ENCODE data around the gene ADGB.

Gene ADGB

DNA sequence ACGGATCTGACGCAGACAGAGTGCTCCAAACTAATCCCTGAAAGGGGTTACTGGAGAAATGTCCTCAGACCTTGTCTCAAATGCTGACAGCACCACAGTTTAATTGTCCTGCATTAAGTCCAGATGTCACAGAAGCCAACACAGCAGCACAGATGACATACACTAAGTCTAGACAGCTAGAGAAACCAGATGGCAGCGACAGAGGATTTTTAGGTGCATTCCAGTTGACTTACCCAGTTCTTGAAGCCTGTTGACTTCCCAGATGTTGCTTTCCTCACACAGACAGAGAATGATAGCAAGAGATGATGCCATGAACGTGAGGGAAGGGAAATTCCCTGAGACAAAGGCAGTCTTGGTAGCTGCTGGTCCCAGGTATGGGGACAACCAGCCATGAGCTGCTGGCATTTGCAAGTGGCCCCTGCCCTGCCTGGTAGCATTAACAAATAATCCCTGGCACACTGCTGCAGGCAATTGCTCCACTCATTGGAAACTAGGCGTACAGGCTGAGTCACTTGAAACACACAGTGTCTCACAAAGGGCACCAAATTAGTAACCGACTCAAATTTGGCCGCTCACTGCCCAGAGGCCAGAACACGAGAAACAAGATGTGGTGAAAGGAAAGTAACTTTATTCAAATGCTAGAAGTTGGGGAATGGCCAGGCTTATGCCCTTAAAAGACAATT lies 52.2 kb downstream of the ADGB start:
- H3K4me3 ChIP-seq (ENCODE audit: low read depth, low read length) = no peak overlapping the region
- TF ChIP-seq CTCF (IDR thresholded peaks at IDR 0.05; ENCODE audit: low read depth, low read length) = no peak
- in situ Hi-C loops (cut with HindIII; ENCODE audit: low sequenced_read_pairs) = no loop called here
- no peak for DNase-seq (ENCODE audit: low read depth, low spot score)

- DNase-seq (ENCODE audit: low read depth, low spot score) = no peak
- no peak for TF ChIP-seq CTCF (IDR thresholded peaks at IDR 0.05; ENCODE audit: low read depth, low read length)
- in situ Hi-C loops (cut with HindIII; ENCODE audit: low sequenced_read_pairs) = no loop called here
- no peak overlapping the region for H3K4me3 ChIP-seq (ENCODE audit: low read depth, low read length)
These were observed 52.7 kb downstream of the ADGB start for GRCh38 chr6:146651482-146651863.

- in situ Hi-C loops (cut with HindIII; ENCODE audit: low sequenced_read_pairs) = no loop called here
- DNase-seq (ENCODE audit: low read depth, low spot score) = no peak
- H3K4me3 ChIP-seq (ENCODE audit: low read depth, low read length) = no peak overlapping the region
- TF ChIP-seq CTCF (IDR thresholded peaks at IDR 0.05; ENCODE audit: low read depth, low read length) = no peak
These were observed 58.7 kb downstream of the ADGB start for GRCh38 chr6:146657432-146657831.

- no peak for DNase-seq (ENCODE audit: low read depth, low spot score)
- no peak for TF ChIP-seq CTCF (IDR thresholded peaks at IDR 0.05; ENCODE audit: low read depth, low read length)
These were observed 66.1 kb downstream of the ADGB start for GRCh38 chr6:146664871-146665360.

GRCh38 chr6:146666909-146667308 lies 68.1 kb downstream of the ADGB start:
- no peak for DNase-seq (ENCODE audit: low read depth, low spot score)

More at GRCh38 chr6:146664871-146665360, 66.1 kb downstream of the ADGB start:
- in situ Hi-C loops (cut with HindIII; ENCODE audit: low sequenced_read_pairs) = no loop called here
- H3K4me3 ChIP-seq (ENCODE audit: low read depth, low read length) = no peak overlapping the region

DNA sequence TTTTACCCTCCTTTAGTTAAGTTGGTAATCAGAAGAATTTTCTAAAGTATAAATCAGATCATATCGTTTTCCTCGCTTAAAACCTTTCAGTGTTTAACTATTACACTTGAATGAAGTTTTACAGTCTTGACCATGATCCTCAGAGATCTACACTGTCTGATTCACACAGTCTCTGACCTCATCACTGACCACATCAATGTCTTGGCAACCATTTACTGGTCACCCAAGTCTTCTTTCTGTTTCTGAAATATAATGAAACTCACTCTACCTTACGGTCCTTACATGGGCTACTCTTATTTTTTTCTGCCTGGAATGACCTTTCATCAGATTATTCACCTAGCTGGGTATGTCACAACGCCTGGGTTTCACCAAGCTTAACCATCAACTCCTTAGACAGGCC lies 71.4 kb downstream of the ADGB start:
- in situ Hi-C loops (cut with HindIII; ENCODE audit: low sequenced_read_pairs) = no loop called here
- DNase-seq (ENCODE audit: low read depth, low spot score) = peak; percentile 53

More at GRCh38 chr6:146666909-146667308, 68.1 kb downstream of the ADGB start:
- no peak for TF ChIP-seq CTCF (IDR thresholded peaks at IDR 0.05; ENCODE audit: low read depth, low read length)
- H3K4me3 ChIP-seq (ENCODE audit: low read depth, low read length) = no peak overlapping the region
- in situ Hi-C loops (cut with HindIII; ENCODE audit: low sequenced_read_pairs) = no loop called here

More for the DNA sequence above, 71.4 kb downstream of the ADGB start:
- no peak for TF ChIP-seq CTCF (IDR thresholded peaks at IDR 0.05; ENCODE audit: low read depth, low read length)
- H3K4me3 ChIP-seq (ENCODE audit: low read depth, low read length) = no peak overlapping the region

Data from astrocyte of the spinal cord (primary cell).